Activated naive CD4-positive, alpha-beta T cell treated with Interleukin-2 at 50 U/mL for 16 hours (primary cell): ENCODE data around the gene PNKP.

Experiments used
- DNase-seq: peaks from one replicate; pipeline ENCODE4 v3.0.0-alpha.2; 2020

PNKP gene

DNA sequence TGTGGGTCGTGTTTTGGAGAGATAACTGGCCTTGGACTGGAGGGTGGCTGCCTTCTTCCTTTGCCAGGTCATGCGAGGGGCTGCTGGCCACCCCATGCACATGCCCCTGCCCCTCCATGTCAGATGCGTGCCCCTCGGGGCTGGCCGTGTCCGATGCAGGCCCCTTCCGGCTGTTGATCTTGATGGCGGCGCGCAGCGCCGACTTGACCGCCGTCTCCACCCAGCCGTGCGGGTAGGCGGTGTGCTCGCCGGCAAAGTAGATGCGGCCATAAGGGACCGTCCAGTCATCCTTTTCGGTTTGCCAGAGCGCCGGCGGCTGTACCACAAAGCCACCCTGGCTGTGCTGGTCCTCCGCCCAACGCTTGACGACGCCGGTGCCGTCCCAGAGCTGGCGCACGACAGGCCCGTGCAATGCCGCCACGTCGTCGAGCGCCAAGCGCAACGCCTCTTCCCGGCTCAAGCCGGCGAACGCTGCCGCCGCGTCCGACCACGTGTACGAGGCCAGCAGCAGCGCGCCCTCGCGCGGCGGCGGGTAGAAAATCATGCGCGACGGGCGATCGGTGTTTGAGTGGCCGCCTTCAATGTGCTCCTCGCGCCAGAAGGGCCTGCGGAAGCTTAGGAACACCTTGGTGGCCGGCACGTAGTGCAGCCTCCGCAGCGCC is 22.4 kb upstream of the PNKP start:
- DNase-seq, result peak; percentile 77

DNA sequence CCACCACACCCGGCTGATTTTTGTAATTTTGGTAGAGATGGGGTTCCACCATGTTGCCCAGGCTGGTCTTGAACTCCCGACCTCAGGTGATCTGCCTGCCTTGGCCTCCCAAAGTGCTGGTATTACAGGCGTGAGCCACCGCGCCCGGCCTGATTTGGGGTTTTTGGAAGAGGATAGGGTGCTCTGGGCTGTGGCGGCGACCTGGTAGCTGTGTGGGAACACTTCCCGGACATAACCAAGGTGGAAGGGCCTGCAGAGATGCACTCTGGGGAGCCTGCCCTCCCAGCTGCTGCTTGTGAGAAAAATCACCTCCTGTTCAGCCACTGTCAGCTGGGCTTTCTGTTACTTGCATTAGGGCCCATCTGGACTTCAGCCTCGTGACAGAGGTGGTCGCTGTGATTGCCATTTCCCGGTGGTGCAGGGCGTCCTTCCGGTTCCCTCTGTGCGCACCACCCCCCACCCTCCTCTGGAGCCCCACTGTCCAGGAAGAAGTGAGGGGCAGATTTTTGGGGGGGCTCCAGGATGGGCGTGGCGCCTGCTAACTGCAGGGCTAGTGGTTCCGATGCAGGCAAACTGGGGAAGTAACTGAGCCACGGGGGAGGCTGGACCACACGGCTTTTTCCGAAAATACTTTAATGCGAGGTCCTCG is 21.8 kb upstream of the PNKP start:
- no peak for DNase-seq

DNA sequence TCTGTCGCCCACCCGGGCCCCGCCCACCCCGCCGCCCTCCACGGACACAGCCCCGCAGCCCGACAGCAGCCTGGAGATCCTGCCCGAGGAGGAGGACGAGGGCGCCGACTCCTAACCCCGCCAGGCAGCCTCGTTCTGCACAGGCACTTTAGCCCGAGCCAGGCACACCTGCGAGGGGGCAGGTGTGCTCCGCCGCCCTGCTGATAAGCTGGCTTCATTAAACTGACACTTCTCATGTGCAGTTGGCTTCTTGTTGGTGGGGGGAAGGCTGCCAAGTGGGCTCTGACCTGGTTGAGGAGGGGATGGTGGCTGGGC is 21.1 kb upstream of the PNKP start:
- no peak for DNase-seq

DNA sequence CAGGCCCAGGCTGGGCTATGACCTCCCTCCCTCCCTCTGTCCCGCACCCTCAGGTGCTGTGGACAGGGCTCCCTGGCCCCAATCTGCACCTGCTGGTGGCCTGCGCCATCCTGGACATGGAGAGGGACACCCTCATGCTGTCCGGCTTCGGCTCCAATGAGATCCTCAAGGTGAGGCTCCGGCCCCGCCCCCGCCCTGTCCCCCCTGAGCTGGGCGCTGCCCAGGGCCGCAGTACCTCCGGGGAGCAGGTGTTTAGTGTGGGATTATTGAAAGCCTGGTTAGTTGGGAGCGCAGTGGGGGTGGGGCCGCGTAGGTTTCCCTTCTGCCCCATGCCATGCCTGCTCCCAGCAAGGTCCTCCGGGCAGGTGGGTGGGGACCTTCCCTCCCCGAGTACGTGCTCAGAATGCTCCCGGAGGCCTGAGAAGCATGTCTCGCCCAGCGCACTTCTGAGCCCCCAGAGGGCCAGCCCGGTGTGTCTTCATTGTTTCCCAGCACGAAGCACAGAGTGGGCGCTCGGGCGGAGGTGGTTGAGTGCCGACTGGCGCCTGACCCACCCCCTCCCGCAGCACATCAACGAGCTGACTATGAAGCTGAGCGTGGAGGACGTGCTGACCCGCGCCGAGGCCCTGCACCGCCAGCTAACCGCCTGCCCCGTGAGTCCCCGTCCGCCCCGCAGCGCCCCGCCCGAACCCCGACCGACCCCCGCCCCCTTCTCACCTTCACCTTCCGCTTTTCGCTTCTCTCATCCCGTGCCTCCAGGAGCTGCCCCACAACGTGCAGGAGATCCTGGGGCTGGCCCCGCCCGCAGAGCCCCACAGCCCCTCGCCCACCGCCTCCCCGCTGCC is 20.5 kb upstream of the PNKP start:
- DNase-seq, result no peak

DNA sequence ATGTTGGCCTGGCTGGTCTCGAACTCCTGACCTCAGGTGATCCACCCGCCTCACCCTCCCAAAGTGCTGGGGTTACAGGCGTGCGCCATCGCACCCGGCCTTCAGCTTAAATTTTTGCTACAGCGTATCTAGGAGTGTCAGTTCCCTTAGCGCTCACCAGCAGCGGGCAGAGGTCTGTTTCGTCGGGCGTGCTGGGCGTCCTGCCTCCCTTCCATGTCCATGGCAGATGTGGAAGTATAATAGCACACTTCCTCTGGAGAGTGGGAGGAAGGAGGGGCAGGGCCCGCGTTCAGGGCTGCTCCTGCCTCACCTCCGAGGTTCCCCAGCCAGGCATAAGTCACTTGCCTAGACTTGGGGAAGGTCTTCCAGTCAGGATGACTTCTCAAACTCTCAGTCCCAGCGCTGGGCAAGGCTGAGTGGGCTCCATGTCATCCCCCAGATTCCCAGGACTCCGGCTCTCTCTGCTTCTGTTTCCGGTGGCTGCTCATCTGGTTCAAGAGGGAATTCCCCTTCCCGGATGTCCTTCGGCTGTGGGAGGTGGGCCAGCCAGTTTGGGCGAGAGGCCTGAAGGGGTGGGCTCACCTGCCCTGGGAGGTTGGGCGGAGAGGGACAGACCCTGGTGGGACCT is 19.8 kb upstream of the PNKP start:
- DNase-seq, result no peak

DNA sequence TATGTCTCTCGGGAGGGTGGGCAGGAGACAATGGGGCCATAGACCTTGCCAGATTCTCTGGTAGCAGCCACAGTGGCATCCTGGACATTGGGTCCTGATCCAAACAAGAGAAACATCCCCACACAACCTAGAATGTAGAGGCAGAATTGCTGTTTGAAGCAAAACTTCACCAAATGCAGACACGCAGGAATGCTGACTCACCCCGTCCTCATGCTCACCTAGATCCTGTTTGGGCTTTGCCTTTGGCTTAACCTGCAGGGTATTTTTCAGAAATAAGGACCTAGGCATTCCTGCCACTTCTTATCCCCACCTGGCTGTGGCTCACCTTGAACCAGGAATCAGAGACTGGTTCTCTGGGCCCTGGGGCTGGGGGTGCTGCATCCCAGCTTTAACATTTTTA is 17.4 kb upstream of the PNKP start:
- no peak for DNase-seq

DNA sequence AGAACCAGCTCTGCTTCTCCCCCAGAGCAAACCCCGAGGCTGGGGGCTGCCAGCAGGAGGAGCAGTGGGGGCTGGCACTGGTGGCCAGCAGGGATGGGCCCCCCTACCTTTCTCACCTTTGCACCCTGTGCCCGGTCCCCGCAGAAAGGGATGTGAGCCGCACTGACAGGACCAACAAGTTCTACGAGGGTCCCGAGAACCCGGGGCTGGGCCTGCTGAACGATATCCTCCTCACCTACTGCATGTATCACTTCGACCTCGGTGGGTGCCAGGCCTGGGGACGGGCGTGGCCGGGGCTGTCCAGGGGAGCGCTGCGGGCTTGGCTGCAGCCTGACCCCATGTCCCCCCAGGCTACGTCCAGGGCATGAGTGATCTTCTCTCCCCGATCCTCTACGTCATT is 16.7 kb upstream of the PNKP start:
- DNase-seq, result no peak

DNA sequence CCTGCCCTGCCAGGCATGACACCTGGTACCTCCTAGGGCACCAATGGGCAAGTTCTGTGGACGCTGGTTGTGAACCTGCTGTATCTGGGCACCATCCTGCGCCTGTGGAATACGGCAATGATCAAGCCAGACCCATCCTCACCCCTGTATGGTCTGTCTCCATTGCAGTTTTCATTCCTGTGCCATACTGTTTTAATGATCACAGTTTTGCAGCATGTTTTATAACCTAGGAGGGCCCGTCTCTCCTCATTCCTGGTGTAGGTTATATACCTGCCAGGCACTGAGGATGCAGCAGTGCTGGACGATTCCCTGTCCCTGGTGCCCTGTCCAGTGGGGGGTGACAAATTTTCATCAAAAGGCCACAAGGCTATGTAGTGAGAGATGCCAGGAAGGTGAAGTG is 15.7 kb upstream of the PNKP start:
- DNase-seq, result no peak

DNA sequence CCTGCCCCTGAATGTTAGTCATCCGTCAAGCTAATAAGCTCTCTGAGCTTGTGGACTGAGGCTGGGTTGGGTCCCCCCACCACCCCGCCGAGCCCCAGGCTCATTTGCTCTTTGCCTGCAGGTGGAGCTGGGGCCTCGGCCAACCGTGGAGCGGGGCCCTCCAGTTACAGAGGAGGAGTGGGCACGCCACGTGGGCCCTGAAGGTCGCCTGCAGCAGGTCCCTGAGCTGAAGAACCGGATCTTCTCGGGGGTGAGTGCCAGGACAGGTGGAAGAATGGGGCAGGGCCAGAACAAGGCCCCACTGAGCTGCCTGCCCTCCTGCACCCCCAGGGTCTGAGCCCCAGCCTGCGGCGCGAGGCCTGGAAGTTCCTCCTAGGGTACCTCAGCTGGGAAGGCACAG is 15.3 kb upstream of the PNKP start:
- no peak for DNase-seq

DNA sequence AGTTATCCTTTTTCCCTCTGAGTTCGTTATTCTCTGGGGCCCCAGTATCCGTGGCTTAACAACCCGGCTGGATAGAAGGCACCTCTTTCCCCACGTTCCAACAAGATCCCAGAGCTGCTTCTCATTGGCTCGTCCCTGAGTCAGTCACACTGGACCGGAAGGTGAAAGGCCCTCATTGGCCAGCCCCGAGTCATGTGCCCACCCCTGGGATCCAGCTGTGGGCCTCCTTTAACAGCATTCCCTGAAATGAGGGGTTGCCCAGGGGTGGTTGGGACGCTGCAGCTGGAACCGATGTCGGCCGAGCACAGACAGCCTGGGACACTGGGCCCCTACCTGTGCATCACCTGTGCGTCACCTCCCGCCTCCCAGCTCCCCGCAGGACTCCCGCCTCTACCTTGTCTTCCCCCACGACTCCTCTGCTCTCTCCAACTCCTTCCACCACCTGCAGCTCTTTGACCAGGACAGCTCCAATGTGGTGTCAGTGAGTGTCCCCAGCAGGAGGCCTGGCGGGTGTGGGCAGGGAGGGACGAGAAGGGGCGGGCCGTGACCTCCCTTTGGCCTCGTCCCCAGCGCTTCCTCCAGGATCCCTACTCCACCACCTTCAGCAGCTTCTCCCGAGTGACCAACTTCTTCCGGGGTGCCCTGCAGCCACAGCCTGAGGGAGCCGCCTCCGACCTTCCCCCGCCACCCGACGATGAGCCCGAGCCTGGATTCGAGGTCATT is 14.5 kb upstream of the PNKP start:
- no peak for DNase-seq

DNA sequence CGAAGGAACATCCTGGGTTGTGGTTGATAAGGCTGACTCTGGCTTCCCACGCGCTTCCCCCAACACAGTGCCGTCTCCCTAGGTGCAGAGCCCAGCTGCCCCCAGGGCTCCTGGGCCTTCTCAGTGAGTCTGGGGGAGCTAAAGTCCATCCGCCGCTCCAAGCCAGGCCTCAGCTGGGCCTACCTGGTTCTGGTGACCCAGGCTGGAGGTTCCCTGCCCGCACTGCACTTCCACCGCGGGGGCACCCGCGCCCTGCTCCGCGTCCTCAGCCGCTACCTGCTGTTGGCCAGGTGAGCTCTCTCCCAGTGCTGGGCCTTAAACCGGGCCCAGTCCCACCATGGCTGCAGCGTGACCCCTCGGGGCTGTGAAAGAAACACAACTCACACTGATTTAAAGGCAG is 13.8 kb upstream of the PNKP start:
- no peak for DNase-seq

DNA sequence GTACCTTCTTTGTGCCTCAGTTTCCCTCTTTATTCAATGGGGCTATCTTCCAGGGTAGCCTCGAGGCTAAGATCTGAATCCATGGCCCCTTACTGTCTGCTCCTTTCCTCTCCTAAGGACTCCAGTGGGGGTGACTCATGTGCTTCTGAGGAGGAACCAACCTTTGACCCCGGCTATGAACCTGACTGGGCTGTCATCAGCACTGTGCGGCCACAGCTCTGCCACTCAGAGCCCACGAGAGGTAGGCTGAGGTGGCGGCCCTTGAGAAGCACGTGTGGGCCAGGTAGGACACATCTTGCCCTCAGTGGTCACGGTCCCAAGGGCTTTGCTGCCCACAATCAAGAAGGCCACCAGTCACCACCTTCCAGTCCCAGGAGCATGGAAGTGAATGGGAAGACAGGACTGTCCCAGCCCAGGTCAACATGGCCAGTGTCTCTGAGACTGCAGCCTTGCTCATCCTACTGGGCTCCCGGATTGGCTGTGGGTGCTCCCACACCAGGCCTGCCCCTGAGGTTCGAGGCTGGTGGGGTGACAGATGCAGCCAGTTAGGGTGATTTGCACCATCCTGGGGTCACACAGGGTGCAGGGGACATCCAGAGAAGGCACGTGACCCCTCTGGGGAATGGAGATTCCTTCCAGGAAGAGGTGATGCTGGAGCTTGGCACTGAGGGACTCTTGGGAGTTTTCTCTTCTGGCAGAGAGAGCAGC is 12.9 kb upstream of the PNKP start:
- no peak for DNase-seq

DNA sequence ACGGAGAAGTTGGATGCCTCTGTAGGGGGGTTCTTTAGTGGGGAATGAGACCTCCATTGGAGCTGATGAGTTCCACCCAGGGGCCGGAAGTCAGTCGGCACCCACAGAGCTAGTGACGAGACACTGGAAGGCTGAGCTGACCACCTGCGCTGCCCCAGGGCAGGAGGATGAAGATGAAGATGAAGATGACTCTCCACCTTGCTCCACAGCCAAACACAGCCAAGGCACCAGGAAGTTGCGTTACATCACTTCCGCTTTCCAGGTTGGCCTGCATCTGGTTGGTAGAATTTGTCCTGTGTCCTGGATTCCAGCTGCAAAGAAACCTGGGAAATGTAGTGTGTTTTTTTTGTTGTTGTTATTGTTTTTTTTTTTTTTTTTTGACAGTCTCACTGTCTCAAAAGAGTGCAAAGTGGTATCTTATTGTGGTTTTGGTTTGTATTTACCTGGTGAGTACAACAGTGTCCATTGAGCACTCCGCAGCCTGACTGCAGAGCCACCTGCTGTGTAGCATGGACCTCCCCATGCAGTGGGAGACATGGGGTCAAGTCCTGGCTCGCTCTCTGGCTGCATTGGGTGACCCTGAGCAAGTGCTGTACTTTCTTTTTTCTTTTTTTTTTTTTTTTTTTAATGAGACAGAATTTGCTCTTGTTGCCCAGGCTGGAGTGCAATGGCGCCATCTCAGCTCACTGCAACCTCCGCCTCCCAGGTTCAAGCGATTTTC is 12.0 kb upstream of the PNKP start:
- no peak for DNase-seq

DNA sequence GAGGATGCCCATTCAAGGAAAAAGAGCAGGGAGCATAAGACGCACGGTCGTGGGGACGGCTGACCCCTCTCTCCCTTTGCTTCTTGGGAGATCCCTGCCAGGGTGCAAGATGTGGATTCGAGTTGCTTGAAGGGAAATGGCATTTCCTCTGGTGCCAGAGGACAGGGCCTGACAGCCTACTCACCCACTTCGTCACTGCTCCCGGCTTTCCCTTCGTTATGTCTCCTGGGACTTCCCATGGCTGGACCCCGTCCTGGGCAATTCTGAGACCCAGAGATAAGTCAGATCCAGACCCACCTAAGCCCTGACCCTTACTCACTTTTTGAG is 11.3 kb upstream of the PNKP start:
- no peak for DNase-seq

DNA sequence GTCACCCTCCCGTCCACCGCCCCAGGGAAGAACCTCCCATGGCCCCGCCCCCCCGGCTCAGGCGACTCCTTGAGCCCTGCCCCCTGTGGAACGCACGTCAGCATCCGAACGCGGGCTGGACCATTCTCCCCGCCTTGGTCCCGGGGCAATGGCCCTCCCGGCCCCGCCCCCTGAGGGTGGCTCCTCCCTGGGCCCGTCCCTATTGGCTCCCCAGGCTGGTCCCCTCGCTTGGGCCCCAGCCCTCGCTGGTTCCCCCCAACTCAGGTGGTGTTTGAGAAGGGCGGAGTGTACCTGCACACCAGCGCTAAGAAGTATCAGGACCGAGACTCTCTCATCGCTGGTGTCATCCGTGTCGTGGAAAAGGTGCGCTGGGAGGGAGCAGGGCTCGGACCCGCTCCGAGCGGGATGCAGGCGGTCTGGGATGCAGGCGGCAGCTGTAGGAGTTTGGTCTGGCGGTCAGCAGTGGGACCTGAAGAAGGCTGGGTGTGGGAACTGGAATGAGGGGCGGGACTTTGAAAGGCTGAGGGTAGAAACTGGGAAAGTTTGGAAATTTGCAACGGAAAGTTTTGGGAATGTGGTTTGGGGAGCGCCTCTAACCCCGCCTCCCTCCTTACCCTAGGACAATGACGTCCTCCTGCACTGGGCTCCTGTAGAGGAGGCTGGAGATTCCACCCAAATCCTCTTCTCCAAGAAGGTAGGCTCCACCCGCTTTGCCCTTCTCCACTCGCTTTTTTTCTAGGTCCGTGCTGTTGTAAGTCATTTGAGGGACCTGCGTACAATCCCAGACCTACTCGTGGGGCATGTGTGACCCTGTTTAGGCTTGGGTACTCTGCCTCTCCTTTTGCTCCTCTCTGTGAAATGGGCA is 10.7 kb upstream of the PNKP start:
- peak; percentile 99 for DNase-seq

DNA sequence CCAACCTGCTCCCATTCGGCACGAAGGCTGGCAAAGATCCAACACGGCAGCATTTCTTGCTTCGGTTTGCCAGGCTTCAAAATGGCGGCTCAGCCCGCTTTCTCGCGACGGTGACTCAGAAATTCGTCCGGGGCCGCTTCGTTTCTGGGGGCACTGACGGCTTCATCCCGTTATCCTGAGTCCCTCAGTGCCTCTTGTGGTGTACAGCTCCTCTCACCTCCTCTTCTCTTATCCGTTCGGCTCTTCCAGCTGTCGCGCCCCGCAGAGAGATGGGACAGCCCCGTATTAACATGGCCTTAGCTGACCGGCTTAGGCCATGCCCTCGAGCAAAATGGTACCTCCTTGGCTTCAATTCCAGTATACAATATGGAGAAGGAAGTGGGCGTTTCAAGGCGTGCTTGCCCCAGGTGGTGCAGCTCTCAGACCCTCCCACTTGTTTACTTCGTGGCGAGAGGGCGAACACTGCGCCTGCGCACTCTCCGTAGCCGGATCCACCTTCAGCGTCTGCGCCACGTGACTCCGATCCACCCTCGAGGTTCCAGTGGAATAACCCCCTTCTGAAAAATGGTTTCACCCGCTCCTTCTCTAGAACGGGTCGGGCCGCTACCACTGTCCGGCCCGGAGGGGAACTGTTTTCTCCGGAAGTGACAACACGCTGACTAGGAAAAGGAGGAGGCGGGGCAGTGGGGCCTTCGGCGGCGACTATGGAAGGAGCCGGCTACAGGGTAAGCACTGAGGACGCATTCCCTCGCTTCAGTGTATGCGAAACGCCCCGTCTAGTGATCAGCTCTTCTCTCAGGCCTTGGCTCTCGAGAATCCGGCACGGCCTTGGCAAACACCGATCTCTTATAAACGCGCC is 9.9 kb upstream of the PNKP start, which contains the start of the genes AKT1S1 and TBC1D17:
AKT1S1 (minus strand) TSS at position 336 of the 859 bp plus-strand sequence. CDS start 4,060 bp downstream, outside the sequence.
TBC1D17 (plus strand) TSS at position 683 of the 859 bp plus-strand sequence; CDS start at position 705, 22 bp downstream.
- peak; percentile 99 for DNase-seq

DNA sequence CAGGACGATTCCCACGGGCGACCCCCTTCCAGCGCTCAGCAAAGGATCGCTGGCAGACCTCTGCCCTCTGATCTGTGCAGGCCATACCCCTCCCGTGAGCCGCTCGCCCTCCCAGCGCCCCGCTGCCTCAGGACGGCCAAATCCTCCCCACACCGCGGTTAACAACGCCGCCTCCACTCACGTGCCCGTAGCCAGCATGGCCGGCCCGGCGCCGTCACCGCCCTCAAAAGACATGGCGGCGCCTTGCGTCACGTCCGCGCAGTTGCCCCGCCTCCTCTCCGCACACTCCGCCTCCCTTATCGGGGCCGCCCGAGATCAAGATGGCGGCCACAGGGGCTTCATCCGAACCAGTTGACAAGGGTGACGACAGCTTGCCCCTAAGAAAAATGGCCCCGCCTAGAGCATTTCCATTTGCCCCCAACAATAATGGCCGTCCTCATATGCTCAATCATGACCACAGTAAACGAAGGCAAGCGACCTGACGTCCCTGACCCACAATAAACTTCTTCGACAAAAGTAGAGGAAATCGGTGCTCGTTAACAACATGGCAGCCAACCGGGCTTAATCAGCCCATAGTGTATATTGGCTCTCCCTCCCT is 9.1 kb upstream of the PNKP start:
- peak; percentile 98 for DNase-seq

DNA sequence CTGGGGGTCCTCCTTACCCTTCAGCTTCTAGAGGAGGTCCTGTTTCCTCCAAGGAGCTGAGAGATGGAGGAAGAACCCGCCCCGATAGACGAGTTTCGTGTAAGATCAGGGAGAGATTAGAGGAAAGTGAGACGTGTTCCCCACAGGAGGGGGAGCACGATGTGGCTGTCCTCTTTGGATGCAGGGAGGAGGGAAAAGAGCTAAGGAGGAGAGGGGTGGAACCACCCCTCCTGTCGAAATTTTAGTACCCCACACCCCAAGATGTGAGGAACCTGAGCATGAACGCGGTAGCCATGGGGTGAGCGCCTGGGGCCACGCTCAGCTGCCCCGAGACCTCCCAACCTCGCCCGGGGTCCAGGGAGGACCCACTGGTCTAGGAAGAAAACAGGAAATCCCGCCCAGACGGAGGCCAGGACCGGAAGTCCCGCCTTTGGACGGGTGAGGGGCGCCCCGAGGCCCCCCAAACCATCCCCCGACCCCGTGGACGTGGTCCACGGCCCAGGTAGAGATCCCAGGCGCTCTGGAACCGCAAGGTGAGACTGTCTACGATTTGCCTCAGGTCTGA is 8.6 kb upstream of the PNKP start:
- DNase-seq, result peak; percentile 65

DNA sequence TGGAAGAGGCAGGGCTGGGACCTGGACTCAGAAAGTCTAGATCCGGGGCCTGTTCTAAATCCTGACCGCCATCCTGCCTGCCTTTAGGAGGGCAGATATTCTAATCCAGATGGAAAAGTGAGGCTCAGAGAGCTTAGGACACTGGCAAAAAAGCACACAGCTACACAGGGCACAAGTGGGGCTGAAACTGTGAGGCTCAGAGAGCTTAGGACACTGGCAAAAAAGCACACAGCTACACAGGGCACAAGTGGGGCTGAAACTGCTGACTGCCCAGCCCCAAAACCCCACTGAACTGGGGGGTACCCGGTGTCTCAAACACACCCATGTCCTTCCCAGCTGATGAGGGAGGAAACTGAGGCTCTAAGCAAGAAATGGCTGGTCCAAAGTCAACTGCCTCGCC is 7.8 kb upstream of the PNKP start:
- DNase-seq, result no peak
